GM12801 (cell line): ENCODE data around the gene CXXC1.

Experiments used
- TF ChIP-seq, protein P1 (sequence below): IDR thresholded peaks from one replicate; pipeline ENCODE4 v1.5.1; 2011; ENCODE audit warnings: control low read depth; ENCODE audit not compliant: insufficient read length; ENCODE audit errors: extremely low read depth

CXXC1 gene

DNA sequence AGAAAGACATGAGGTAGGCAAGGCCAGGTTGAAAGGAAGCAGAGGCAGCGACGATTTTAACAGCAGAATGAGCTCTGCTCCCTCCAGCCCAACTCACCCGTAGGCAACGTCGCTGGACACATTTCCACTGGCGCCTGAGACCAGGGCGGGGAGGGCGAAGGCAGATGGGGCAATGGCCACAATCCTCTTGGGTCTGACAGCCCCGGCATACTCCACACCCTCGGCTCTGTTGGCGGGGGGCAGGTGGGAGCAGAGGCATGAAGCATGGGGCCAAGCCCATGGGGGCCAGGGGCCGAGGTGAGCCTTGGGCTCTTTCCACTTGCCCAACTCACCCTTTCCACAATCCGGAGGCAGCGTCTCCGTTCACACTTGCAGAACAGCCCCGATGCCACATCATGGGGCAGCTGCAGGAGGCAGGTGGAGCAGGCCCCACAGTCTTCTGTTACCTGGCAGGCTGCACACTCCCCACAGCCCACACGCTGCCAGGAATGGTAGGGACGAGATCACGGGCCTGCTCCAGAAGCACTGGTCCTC lies 11.9 kb downstream of the CXXC1 start:
- TF ChIP-seq, protein P1, sequence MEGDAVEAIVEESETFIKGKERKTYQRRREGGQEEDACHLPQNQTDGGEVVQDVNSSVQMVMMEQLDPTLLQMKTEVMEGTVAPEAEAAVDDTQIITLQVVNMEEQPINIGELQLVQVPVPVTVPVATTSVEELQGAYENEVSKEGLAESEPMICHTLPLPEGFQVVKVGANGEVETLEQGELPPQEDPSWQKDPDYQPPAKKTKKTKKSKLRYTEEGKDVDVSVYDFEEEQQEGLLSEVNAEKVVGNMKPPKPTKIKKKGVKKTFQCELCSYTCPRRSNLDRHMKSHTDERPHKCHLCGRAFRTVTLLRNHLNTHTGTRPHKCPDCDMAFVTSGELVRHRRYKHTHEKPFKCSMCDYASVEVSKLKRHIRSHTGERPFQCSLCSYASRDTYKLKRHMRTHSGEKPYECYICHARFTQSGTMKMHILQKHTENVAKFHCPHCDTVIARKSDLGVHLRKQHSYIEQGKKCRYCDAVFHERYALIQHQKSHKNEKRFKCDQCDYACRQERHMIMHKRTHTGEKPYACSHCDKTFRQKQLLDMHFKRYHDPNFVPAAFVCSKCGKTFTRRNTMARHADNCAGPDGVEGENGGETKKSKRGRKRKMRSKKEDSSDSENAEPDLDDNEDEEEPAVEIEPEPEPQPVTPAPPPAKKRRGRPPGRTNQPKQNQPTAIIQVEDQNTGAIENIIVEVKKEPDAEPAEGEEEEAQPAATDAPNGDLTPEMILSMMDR, result no peak

DNA sequence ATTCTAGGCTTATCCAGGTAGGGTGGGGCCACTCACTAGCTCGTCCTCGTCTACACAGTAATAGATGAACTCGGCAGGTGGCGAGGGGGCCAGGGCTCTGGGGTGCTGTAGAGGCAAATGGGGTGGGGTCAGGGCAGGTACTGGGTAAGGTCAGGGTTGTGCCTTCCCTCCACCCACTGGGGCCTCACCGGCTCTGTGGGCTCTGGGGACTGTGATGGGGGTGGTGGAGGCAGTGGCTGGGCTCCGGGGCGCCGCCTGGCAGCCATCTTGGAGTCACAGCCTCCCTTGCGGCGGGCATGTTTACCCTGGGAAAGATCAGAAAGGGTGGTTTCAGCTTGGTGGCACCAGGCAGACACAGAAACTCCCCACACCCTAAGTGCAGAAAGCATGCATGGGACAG lies 12.6 kb downstream of the CXXC1 start:
- TF ChIP-seq, protein P1, result no peak

DNA sequence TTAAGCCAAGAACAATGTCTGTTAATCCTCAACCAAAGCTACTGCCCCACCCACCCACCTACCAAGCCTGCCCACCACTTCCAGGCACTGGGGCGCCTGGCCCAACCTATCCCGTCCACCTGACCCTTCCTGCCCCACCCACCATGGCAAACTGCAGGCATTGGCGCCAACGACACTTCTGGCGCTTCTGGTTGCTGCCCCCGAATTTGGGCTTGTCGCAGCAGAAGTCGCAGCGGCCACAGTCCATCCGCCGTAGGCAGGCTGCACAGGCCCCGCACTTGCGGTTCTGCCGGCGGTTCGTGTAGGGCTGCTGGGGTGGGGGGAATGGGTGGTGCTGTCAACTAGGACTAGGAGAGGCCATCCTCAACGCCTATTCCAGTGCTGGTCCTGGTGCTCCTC lies 13.4 kb downstream of the CXXC1 start:
- TF ChIP-seq, protein P1, result no peak

DNA sequence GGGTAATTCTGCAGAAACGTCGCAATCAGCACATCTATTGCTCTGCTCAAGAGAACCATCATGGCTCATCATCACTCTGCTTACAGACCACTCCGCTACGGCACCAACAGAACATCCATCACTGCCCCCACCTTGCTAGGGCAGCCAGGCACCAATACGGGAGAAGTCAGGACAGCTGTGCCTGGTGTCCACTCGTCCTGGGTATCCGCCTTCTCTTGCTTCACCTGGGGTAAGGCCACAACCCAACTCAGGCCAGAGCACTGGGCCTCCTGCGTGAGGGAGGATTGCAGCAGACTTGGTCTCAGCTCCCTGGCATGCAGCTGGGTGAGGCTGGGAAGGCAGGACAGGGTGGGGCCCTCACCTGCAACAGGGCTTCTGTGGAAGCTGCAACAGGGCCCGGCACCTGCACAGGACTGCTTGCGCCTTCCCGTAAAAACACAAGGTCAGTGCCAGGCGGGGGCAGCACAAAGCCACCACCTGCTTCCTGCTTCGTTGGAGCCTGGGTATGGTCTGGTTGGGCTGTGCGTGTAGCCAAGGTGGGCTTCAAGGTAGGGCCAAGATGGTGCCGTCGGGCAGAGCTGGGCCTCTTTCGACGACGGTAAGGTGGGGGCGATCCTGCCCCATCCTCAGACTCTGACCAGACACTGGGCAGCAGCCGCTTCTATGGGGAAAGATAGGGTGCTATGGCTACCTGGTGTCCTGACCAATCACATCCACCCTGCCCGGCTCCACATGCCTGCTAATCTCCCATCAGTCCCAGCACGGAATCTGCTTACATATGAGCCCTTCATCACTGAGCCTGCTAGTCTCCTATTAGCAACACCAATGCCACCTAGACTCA lies 14.1 kb downstream of the CXXC1 start:
- TF ChIP-seq, protein P1, result no peak

DNA sequence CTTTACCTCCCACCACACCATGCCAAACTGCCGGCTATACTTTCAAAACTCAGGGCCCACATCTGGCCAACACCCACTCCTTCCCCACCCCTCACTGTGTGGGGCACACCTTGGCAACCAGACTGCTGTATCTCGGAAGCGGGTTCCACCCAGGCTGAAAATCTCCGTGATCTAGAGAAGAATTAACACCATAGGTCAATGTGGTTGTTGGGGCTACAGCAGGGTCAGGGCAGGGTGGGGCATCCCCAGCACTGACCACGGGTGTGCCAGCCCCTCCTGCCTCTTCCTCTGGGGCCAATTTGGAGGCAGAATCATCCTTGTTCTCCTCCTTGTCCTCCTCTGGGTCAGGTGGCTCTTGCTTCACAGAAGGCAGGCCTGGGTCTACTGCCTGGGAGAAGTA lies 14.9 kb downstream of the CXXC1 start:
- TF ChIP-seq, protein P1, result no peak

DNA sequence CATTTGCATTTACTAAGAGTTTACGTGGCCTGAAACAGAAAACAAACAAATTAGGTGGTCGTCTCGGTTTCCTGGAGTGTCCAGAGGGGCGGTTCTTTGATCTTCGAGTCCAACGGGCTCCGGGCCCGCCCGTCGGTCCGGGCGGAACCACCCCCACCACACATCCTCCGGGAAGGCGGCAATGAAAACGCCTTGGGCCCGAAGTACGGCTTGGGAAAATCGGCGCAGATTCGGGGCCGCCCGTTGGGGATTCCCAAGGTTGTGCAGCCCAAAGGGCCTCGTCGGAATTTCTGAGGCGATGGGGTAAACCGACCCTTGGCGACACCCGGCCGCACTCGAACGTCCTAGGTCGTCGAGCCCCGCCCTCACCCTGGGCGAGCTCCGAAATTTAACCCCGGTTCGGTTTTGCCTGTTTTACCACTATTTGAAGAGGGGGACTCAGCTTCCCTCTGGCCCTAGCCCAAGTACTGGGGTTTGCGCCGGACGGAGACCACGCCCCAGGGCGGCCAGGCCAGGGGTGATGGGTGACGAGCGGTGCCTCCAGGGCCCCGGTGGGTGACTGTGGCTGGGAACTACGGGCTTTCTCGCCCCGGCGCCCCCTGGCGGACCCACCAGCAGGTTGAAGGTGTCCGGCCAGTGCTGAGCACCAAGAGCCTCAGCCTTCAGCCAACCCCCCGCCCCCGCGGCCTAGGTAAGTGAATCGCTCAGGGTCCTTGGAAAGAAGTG lies 19.3 kb downstream of the CXXC1 start:
- TF ChIP-seq, protein P1, result no peak

DNA sequence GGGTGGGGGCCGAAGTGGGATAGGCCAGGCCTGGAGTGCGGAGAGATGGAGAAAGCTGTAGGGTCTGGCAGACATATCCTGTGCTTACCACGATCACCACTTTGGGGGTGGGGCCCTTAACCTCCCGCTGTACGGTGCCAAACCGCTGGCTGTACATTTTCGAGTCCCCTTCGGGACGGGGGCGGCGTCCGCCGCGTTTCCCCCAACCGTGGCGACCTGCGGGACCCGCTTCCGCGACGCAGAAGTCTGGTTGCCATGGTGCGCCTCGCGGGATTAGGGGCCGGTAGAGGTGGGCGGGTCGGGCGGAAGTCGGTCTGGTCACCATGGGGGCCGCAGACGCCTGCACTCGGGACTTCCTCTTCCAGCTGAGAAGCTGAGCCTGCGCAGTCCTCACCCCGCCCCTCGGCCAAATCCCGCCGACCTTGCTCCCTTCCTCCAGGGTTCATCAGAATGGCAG lies 21.2 kb downstream of the CXXC1 start, which contains the start of gene CFAP53:
TSS of gene CFAP53 (minus strand) at position 248 of the 457 bp plus-strand sequence. CDS start at position 157, 91 bp downstream.
- TF ChIP-seq, protein P1, result no peak
